Measurements from ENCODE around the gene MCTS1. TPM values are rescaled to one million over a fixed set of nuclear protein-coding genes. Genes with fewer than 3 reads are reported as not detected.

Gene MCTS1
- total and polyA plus RNA-seq, 2 donors (not counting 3 experiments of a cell fraction or from before 2014, with no cell fraction given): 36.1 to 70.0 TPM

DNA sequence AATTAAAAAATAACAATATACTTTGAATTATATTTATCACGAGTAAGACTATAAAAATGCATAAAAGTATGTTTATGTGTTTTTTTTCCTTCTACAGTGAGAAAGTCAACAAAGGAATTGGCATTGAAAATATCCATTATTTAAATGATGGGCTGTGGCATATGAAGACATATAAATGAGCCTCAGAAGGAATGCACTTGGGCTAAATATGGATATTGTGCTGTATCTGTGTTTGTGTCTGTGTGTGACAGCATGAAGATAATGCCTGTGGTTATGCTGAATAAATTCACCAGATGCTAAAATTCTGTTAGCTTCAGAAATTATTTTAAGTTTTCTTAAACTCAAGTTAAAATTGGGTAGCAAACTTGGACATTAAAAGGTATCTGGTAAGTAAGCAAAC lies 8.2 kb downstream of the MCTS1 start:
- BruUV-seq (replicated peaks): no TSS peak
- Histone ChIP-seq H3K9me1 (replicated peaks; ENCODE audit: control insufficient read depth, extremely low read depth, insufficient read depth, low read length) (no peaks in the 10 kb centered on the region), H3K4me1 (ENCODE audit: control insufficient read depth, extremely low read depth, insufficient read depth, low read length) (peaks cover 2% of the 10 kb centered on the region), H3K4me2 (ENCODE audit: insufficient read depth, low read length) (no peak overlapping the region), H3K4me3 (replicated peaks in 1 of 3; ENCODE audit: insufficient read depth in 1 of 3, low read depth in 1 of 3, low read length in 3 of 3) (no peak overlapping the region), H3K9me3 (replicated peaks; ENCODE audit: control insufficient read depth, insufficient read depth, low read length) (no peaks in the 10 kb centered on the region), H3K79me2 (ENCODE audit: control insufficient read depth, insufficient read depth, low read length) (peaks cover 3% of the 10 kb centered on the region), H3K36me3 (ENCODE audit: control insufficient read depth in 2 of 2, extremely low read depth in 1 of 2, insufficient read depth in 2 of 2, low read length in 2 of 2) (peaks cover 0 to 5% of the 10 kb centered on the region in 2 experiments), H4K20me1 (replicated peaks; ENCODE audit: control insufficient read depth, extremely low read depth, insufficient read depth, low read length) (no peaks in the 10 kb centered on the region), H2AFZ (ENCODE audit: low read depth, low read length) (no peak overlapping the region), H3K27me3 (ENCODE audit: control insufficient read depth in 2 of 2, insufficient read depth in 2 of 2, low read length in 2 of 2) (no peaks in the 10 kb centered on the region), H3K27ac (ENCODE audit: insufficient read depth, low read depth, low read length) (no peak overlapping the region), H3K9ac (replicated peaks; ENCODE audit: extremely low read depth, insufficient read depth, low read length) (no peak overlapping the region)
- DNase-seq (ENCODE audit: low read depth, low spot score) (no peak), FAIRE-seq (no peak)
- CTCF ChIA-PET: no interaction called here
- POLR2A ChIA-PET: no interaction called here
- intact Hi-C loops (cut with micrococcal nuclease) (no loop called here), dilution Hi-C loops (cut with MboI; ENCODE audit: extremely low pct_ligation_motif_present, low sequenced_read_pairs) (no loop called here)
- TF ChIP-seq POLR2AphosphoS5 (IDR thresholded peaks at IDR 0.05; ENCODE audit: insufficient read depth, low read depth, low read length) (no peak), EZH2 (IDR thresholded peaks at IDR 0.05; ENCODE audit: borderline replicate concordance, low read depth, low read length, severe bottlenecking) (no peak), POLR2A (IDR thresholded peaks at IDR 0.05; ENCODE audit: low read depth, low read length) (no peak), MYC (IDR thresholded peaks at IDR 0.05; ENCODE audit: low read depth, low read length) (no peak), JUN (IDR thresholded peaks at IDR 0.05; ENCODE audit: borderline replicate concordance, insufficient read depth, insufficient read length, low read depth) (no peak), GATA2 (IDR thresholded peaks at IDR 0.05; ENCODE audit: insufficient read depth, insufficient read length, low read depth, low read length) (no peak), FOS (IDR thresholded peaks at IDR 0.05; ENCODE audit: borderline replicate concordance, insufficient read depth, low read length) (no peak)
- TF ChIP-seq, protein P1, sequence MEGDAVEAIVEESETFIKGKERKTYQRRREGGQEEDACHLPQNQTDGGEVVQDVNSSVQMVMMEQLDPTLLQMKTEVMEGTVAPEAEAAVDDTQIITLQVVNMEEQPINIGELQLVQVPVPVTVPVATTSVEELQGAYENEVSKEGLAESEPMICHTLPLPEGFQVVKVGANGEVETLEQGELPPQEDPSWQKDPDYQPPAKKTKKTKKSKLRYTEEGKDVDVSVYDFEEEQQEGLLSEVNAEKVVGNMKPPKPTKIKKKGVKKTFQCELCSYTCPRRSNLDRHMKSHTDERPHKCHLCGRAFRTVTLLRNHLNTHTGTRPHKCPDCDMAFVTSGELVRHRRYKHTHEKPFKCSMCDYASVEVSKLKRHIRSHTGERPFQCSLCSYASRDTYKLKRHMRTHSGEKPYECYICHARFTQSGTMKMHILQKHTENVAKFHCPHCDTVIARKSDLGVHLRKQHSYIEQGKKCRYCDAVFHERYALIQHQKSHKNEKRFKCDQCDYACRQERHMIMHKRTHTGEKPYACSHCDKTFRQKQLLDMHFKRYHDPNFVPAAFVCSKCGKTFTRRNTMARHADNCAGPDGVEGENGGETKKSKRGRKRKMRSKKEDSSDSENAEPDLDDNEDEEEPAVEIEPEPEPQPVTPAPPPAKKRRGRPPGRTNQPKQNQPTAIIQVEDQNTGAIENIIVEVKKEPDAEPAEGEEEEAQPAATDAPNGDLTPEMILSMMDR (IDR thresholded peaks at IDR 0.05; ENCODE audit: extremely low read depth in 1 of 2, insufficient read depth in 1 of 2, low read depth in 1 of 2, low read length in 2 of 2): no peak
- TF ChIP-seq, protein P2, sequence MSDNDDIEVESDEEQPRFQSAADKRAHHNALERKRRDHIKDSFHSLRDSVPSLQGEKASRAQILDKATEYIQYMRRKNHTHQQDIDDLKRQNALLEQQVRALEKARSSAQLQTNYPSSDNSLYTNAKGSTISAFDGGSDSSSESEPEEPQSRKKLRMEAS (IDR thresholded peaks at IDR 0.05; ENCODE audit: insufficient read depth, insufficient read length): no peak

Data from endothelial cell of umbilical vein (primary cell).